ENCODE measurements around the gene TAF3.
"Not testable (repeated sequence)": the region's sequence is repeated elsewhere in the genome, so short reads cannot be mapped to it uniquely, and the experiment has no call there.

The TAF3 gene

GRCh38 chr10:7811743-7812142, 6.6 kb upstream of the TAF3 start:
- not testable (repeated sequence) for DNase-seq (ENCODE audit: low read depth in 2 of 3, low spot score in 2 of 3)

DNA sequence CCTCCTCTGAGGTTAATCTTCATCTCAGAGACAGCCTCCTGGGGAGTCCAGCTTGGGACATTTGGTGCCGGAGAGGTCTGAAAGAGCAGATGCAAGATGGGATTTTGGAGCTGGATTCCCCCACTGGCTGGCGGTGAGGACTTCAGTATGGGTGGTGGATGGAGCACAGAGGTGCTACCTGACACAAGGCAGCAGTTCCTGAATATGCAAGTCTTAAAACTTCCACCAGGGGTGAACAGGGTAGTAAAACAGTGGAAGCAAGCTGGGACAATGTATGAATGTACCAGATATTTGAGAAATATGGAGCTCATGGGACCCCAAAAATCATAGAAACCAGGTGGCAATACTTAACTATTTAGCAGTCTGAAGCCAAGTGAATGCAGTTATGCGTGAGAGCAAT, 4.8 kb upstream of the TAF3 start:
- DNase-seq (ENCODE audit: low read depth in 2 of 3, low spot score in 2 of 3) = no peak

- no peak for DNase-seq (ENCODE audit: low read depth in 2 of 3, low spot score in 2 of 3)
These were observed 729 bp upstream of the TAF3 start for GRCh38 chr10:7817576-7817975.

DNA sequence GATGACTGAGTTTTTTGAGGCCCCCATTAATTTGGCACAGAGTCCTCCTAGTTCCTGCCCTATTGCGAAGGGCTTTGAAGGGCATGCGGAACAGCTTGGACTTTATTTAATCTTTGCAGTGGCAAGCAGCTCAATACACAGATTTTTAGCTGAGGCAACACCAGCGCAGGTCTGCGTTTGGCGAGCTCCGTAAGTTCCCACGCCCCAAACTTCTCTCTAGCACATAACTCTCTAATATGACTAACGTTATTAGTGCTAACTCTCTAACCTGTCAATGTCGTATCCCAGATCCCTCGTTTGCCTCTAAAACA, 366 bp upstream of the TAF3 start:
- DNase-seq (ENCODE audit: low read depth in 2 of 3, low spot score in 2 of 3) = no peak

DNA sequence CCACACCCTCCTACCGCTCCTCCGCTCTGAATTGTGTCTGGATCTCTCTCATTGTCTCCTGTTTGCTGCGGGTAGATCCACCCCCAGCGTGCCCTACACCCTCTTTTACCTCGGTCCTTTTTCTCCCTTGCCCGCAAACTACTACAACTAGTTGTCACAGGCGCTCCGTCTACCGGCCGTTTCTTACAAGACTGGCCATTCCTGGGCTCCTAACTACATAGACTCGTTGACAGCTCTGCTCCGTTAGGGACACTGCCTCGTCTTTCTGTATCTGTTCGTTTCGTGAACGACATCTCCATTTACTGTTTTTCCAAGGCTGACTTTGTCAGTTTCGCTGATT, 786 bp downstream of the TAF3 start:
- DNase-seq (ENCODE audit: low read depth in 2 of 3, low spot score in 2 of 3) = no peak

DNA sequence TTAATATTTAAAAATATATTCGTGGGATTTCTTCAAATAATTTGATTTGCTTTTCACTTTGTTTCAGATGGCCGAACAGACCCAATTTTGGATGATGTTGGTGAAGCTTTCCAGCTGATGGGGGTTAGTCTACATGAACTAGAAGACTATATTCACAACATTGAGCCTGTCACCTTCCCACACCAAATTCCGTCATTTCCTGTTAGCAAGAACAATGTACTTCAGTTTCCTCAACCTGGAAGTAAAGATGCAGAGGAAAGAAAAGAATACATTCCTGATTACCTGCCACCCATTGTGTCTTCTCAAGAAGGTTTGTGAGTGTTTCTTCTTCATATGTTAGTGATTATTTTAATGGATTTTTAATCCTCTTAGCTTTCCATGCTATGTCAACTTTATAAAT, 5.9 kb downstream of the TAF3 start:
- no peak for DNase-seq (ENCODE audit: low read depth in 2 of 3, low spot score in 2 of 3)

DNA sequence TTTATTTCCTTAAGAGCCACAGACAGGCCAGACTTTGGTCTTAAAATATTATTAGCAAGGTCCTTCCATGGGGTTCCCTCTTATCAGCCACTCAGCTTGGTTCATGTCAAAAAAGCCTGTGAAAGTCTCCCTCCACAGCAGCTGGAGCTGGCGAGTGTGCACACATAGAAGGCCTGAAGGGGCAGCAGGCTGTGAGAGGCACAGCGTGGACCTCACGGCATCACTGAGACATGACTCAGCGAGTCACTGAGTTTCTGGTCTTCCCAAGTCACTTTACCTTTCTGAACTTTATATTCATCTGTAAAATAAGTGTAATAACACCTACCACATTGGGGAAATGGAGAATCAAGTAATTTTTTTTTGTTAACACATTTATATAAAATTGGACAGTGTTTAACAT, 8.7 kb downstream of the TAF3 start:
- no peak for DNase-seq (ENCODE audit: low read depth in 2 of 3, low spot score in 2 of 3)

GRCh38 chr10:7829289-7829834, 11.1 kb downstream of the TAF3 start:
- no peak for DNase-seq (ENCODE audit: low read depth in 2 of 3, low spot score in 2 of 3)

DNA sequence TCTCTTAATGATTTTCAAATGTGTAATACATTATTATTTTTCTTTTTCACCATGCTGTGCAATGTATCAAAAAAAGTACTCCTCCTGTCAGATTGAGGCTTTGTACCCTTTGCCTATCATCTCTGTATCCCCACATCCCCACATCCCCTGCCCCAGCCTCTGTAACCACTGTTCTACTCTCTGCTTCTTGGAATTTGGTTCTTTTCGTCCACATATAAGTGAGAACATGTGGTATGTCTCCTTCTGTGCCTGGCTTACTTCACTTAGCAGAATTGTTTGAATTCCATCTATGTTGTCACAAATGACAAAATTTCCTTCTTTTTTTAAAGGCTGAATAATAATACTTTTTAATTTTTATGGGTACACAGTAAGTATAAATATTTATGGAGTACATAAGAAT, 13.8 kb downstream of the TAF3 start:
- DNase-seq (ENCODE audit: low read depth in 2 of 3, low spot score in 2 of 3) = no peak

DNA sequence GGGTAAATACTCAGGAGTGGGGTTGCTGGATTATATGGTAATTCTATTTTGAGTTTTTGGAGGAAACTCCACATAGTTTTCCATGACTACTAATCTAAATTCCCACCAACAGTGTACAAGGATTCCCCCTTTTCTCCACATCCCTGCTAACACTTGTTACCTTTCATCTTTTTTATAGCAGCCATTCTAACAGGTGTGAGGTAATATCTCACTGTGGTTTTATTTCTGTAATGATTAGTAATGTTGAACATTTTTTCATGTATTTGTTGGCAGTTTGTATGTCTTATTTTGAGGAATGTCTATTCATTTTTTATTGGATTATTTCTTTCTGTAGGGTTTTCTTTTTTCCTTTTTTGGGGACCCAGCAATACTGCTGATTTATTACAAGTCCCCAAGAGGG, 14.9 kb downstream of the TAF3 start:
- DNase-seq (ENCODE audit: low read depth in 2 of 3, low spot score in 2 of 3) = no peak

GRCh38 chr10:7834262-7834661, 16.0 kb downstream of the TAF3 start:
- no peak for DNase-seq (ENCODE audit: low read depth in 2 of 3, low spot score in 2 of 3)

- DNase-seq (ENCODE audit: low read depth in 2 of 3, low spot score in 2 of 3) = no peak
These were observed 18.3 kb downstream of the TAF3 start for GRCh38 chr10:7836571-7836970.

- DNase-seq (ENCODE audit: low read depth in 2 of 3, low spot score in 2 of 3) = no peak
These were observed 28.3 kb downstream of the TAF3 start for GRCh38 chr10:7846591-7846990.

DNA sequence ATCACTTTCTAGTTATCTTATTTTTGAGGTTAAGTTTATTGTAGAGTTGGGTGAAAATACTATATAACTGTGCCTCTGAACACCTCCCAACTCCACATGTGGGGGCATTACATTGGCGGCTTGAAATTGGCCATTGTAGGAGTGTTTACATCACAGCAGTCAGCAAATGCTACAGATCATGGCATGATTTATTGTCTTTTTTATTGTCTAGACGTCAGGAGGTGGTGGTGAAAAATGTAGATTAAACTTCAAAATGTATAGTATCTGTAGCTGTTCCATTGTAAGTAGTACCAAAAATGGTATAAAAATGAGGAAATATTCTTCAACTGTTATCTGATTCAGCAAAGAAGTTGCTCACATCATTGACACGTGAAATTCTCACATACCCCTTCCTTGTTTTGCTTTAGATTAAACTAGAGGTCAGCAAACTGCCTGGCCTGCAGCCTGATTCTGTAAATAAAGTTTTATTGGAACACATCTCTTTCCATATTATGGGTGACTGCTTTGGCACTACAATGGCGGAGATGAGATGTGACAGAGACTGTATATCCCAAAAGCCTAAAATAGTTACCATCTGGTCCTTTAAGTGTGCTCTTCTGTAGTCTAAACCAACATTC, 35.0 kb downstream of the TAF3 start:
- no peak for DNase-seq (ENCODE audit: low read depth in 2 of 3, low spot score in 2 of 3)

DNA sequence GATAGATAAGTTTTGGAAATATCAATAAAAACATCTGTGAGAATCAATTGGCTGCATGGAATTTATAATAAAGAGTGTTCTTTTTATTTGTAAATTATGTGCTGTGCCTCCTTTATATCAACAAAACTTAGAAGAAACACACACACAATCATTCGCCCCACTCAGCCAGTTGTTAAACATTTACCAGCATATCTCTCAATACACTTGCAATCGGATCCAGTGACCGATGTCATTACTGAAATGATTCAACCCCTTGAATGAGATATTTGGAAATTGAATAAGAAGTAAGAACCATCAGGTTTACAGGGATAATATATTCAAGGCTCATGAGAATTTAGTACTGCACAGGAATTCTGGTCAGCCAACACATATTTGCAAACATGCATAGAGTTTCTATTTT, 35.6 kb downstream of the TAF3 start:
- no peak for DNase-seq (ENCODE audit: low read depth in 2 of 3, low spot score in 2 of 3)

DNA sequence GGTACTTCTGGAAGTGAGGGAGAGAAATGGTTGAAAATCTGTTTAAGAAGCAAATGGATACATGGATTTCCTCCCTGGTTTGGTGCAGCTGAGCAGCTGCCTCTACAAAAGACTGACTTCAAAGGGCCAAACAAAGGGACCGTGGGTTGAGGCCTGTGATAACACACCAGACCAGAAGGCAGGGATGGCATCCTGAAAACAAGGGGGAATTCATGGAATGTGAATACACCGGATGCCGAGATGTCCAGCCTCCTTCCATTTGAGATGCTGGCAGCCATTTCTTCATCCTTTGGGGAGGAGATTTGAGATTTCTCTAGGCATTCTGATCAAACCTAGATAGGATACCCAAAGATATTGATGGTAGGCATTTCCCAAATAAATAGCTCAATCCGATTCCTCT, 36.9 kb downstream of the TAF3 start:
- DNase-seq (ENCODE audit: low read depth in 2 of 3, low spot score in 2 of 3) = no peak

DNA sequence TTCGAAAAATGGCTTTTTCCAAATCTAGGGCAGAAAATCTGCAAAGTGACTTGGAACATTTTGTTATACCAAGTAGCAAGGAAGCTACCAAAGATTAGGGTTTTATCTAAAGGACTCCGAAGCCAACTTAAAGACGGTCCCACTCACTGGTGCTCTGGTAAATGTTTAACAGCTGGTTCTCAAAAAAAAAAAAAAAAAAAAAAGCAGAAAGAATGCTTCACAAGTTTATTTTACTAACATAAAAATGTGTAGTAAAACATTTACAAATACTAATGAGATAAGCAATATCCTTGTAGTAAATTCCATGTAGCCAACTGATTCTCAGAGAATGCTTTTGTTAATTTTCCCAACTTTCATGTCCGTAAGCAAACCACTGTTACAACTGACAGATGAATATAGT, 38.4 kb downstream of the TAF3 start:
- no peak for DNase-seq (ENCODE audit: low read depth in 2 of 3, low spot score in 2 of 3)

GRCh38 chr10:7857262-7857661, 39.0 kb downstream of the TAF3 start:
- DNase-seq (ENCODE audit: low read depth in 2 of 3, low spot score in 2 of 3) = no peak

GRCh38 chr10:7861509-7862120, 43.3 kb downstream of the TAF3 start:
- no peak for DNase-seq (ENCODE audit: low read depth in 2 of 3, low spot score in 2 of 3)

DNA sequence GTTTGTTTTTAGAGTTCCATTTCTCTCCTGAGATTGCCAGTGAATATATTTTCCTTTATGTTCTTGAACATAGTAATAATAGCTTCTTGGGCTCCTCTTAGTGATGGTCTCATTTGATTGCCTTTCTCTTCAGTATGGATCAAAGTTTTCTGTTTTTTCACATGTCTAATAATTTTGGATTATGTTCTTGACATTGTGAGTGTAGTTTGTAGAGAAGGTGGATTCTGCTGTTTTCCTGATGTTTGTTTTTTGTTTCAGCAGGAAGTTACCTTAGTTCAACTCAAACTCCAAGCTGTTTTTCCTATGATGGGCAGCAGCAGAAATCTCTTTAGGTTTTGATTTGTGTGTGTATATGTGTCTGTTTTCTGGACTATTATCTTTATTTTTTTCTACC, 43.8 kb downstream of the TAF3 start:
- no peak for DNase-seq (ENCODE audit: low read depth in 2 of 3, low spot score in 2 of 3)

- DNase-seq (ENCODE audit: low read depth in 2 of 3, low spot score in 2 of 3) = no peak
These were observed 47.9 kb downstream of the TAF3 start for GRCh38 chr10:7866176-7866575.

DNA sequence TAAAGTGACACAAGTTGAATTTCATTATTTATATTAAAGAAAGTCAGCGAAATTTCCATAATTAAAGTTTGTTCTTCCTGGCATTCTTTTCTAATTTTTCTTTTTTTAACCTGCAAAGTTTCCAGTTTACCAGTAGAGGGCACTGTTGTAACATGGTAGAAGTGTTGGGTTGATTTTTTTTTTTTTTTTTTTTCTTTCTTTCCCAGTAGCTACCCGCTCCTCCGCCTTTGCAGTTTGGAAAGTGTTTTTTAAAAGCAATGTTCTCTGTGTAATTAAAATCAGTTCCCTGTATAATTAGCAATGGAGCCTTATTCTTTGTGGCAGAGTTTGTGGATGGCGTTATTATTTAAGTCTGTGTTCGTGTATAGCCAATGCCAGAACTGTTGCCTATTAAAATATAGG, 53.7 kb downstream of the TAF3 start:
- DNase-seq (ENCODE audit: low read depth in 2 of 3, low spot score in 2 of 3) = no peak

GRCh38 chr10:7874864-7875263, 56.6 kb downstream of the TAF3 start:
- DNase-seq (ENCODE audit: low read depth in 2 of 3, low spot score in 2 of 3) = no peak

All from activated CD8-positive, alpha-beta memory T cell treated with anti-CD3 and anti-CD28 coated beads for 48 hours (primary cell).